Measurements from ENCODE around the gene LRRC8E.
"Not testable (repeated sequence)": the region's sequence is repeated elsewhere in the genome, so short reads cannot be mapped to it uniquely, and the experiment has no call there.

GRCh38 chr19:7893362-7894101 lies 5.2 kb downstream of the LRRC8E start:
- TF ChIP-seq POLR2AphosphoS5, POLR2A (IDR thresholded peaks at IDR 0.05; ENCODE audit: low read depth, low read length): not testable (repeated sequence)
